Measurements from ENCODE around the gene TMEM178A. TPM values are rescaled to one million over a fixed set of nuclear protein-coding genes. Genes with fewer than 3 reads are reported as not detected.
"Not testable (repeated sequence)": the region's sequence is repeated elsewhere in the genome, so short reads cannot be mapped to it uniquely, and the experiment has no call there.

Gene TMEM178A
- not detected for total RNA-seq

DNA sequence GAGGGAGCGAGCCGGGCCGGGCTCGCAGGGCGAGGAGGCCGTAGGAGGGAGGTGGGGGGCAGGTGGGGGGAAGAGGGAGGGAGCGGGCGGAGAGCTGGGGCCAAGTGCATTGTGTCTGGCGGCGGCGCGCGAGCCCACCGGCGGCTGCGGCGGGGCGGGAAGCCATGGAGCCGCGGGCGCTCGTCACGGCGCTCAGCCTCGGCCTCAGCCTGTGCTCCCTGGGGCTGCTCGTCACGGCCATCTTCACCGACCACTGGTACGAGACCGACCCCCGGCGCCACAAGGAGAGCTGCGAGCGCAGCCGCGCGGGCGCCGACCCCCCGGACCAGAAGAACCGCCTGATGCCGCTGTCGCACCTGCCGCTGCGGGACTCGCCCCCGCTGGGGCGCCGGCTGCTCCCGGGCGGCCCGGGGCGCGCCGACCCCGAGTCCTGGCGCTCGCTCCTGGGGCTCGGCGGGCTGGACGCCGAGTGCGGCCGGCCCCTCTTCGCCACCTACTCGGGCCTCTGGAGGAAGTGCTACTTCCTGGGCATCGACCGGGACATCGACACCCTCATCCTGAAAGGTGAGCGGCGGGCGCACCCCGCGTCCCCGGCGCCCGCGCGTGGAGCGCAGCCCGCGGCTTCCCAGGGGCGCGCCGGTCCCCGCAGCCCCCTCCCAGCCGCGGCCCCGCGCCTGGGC lies at the start of gene TMEM178A:
Gene TMEM178A, plus strand, starts transcription at position 107 of the 680 bp plus-strand sequence. Its CDS starts 58 bp downstream, at position 165.
- Histone ChIP-seq H3K27me3 (ENCODE audit: insufficient read depth, low read length) (peaks cover 51% of the 10 kb centered on the region), H3K4me1 (ENCODE audit: insufficient read depth, low read length) (peaks cover 9% of the 10 kb centered on the region), H3K4me3 (ENCODE audit: low read length) (no peak within 1 kb of the TSS), H3K9me3 (ENCODE audit: low read depth, low read length) (no peaks in the 10 kb centered on the region)

GRCh38 chr2:39618236-39618635 lies 47.5 kb upstream of the TMEM178A start:
- H3K4me1 ChIP-seq (ENCODE audit: insufficient read depth, low read length): peaks cover 13% of the 10 kb centered on the region

GRCh38 chr2:39618736-39619135 lies 47.0 kb upstream of the TMEM178A start:
- peaks cover 13% of the 10 kb centered on the region for H3K4me1 ChIP-seq (ENCODE audit: insufficient read depth, low read length)
- H3K9me3 ChIP-seq (ENCODE audit: low read depth, low read length): no peaks in the 10 kb centered on the region
- no peaks in the 10 kb centered on the region for H3K27me3 ChIP-seq (ENCODE audit: insufficient read depth, low read length)
- H3K4me3 ChIP-seq (ENCODE audit: low read length): no peak overlapping the region

More at GRCh38 chr2:39618236-39618635, 47.5 kb upstream of the TMEM178A start:
- H3K9me3 ChIP-seq (ENCODE audit: low read depth, low read length): no peaks in the 10 kb centered on the region
- H3K4me3 ChIP-seq (ENCODE audit: low read length): no peak overlapping the region
- H3K27me3 ChIP-seq (ENCODE audit: insufficient read depth, low read length): no peaks in the 10 kb centered on the region

DNA sequence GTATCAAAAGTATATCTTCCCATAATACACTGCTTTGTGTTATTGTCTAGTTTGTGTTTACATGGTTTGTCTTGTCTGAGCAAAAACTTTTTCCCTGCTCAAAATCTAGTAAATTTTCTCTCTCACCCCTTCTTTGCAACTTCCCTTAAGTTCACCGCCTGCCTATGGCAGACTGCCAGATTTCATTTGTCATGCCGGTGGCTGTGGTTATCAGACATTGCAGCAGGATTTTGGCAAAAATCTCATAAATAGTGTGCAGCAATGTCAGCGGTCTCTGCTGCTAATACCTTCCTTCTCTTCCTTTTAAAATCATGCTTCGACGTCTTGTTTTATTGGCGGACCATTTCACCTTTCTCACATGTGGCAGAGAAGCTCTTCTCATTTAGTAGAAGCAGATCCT lies 45.6 kb upstream of the TMEM178A start:
- H3K9me3 ChIP-seq (ENCODE audit: low read depth, low read length): no peaks in the 10 kb centered on the region
- no peaks in the 10 kb centered on the region for H3K27me3 ChIP-seq (ENCODE audit: insufficient read depth, low read length)
- no peak overlapping the region for H3K4me3 ChIP-seq (ENCODE audit: low read length)
- peaks cover 13% of the 10 kb centered on the region for H3K4me1 ChIP-seq (ENCODE audit: insufficient read depth, low read length)

DNA sequence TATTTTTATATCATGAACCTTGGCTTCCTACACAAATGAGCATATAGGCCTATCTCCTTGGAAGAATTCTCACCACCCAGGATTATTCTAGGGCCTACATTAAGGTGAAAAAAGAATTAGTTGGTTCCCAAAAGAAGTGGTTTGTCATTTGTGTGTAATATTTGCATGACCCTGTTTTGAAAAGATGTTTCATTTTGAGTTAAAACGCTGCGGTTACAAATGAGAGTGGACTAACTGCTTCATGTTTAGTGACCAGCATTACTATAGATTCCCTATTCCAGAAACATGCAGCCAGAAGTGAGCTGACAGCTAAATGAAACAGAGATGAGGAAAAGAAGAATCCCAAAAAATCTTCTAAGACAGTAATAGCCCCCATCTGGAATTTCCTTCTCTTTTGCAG lies 44.1 kb upstream of the TMEM178A start:
- Histone ChIP-seq H3K9me3 (ENCODE audit: low read depth, low read length) (no peaks in the 10 kb centered on the region), H3K4me1 (ENCODE audit: insufficient read depth, low read length) (peaks cover 23% of the 10 kb centered on the region), H3K27me3 (ENCODE audit: insufficient read depth, low read length) (no peaks in the 10 kb centered on the region), H3K4me3 (ENCODE audit: low read length) (no peak overlapping the region)

DNA sequence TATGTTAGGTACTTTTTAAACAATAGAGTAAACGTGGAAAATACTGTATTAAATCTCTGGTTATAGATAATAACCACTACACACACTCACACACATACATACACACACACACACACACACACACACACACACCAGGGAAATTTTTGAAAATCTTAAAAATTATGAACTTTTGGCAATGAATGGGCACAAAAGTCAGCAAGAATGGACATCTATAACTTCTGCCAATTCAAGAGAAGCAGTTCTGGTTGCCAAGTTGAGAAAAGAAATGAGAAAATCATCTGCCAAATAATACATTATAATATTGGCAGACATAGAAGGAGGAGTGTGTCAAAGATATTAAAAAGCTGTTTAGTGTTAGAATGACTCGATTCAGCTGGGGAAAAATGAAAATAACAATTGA lies 42.9 kb upstream of the TMEM178A start:
- no peak overlapping the region for H3K4me3 ChIP-seq (ENCODE audit: low read length)
- no peaks in the 10 kb centered on the region for H3K27me3 ChIP-seq (ENCODE audit: insufficient read depth, low read length)
- H3K4me1 ChIP-seq (ENCODE audit: insufficient read depth, low read length): peaks cover 28% of the 10 kb centered on the region
- H3K9me3 ChIP-seq (ENCODE audit: low read depth, low read length): no peaks in the 10 kb centered on the region

GRCh38 chr2:39623917-39624316 lies 41.8 kb upstream of the TMEM178A start:
- Histone ChIP-seq H3K4me3 (ENCODE audit: low read length) (no peak overlapping the region), H3K9me3 (ENCODE audit: low read depth, low read length) (no peaks in the 10 kb centered on the region), H3K27me3 (ENCODE audit: insufficient read depth, low read length) (no peaks in the 10 kb centered on the region), H3K4me1 (ENCODE audit: insufficient read depth, low read length) (peaks cover 27% of the 10 kb centered on the region)

- no peak overlapping the region for H3K4me3 ChIP-seq (ENCODE audit: low read length)
- H3K27me3 ChIP-seq (ENCODE audit: insufficient read depth, low read length): no peaks in the 10 kb centered on the region
- H3K9me3 ChIP-seq (ENCODE audit: low read depth, low read length): no peaks in the 10 kb centered on the region
- peaks cover 18% of the 10 kb centered on the region for H3K4me1 ChIP-seq (ENCODE audit: insufficient read depth, low read length)
Observed at GRCh38 chr2:39625193-39625926, 40.4 kb upstream of the TMEM178A start.

GRCh38 chr2:39625927-39626270 lies 39.8 kb upstream of the TMEM178A start:
- Histone ChIP-seq H3K9me3 (ENCODE audit: low read depth, low read length) (no peaks in the 10 kb centered on the region), H3K4me3 (ENCODE audit: low read length) (no peak overlapping the region), H3K27me3 (ENCODE audit: insufficient read depth, low read length) (no peaks in the 10 kb centered on the region), H3K4me1 (ENCODE audit: insufficient read depth, low read length) (peaks cover 14% of the 10 kb centered on the region)

DNA sequence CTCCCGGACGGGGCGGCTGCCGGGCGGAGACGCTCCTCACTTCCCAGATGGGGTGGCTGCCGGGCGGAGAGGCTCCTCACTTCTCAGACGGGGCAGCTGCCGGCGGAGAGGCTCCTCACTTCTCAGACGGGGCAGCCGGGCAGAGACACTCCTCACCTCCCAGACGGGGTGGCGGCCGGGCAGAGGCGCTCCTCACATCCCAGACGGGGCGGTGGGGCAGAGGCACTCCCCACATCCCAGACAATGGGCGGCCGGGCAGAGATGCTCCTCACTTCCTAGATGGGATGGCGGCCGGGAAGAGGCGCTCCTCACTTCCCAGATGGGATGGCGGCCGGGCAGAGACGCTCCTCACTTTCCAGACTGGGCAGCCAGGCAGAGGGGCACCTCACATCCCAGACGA lies 37.4 kb upstream of the TMEM178A start:
- H3K4me1 ChIP-seq (ENCODE audit: insufficient read depth, low read length): peaks cover 14% of the 10 kb centered on the region
- H3K4me3 ChIP-seq (ENCODE audit: low read length); H3K27me3 ChIP-seq (ENCODE audit: insufficient read depth, low read length); H3K9me3 ChIP-seq (ENCODE audit: low read depth, low read length): not testable (repeated sequence)

DNA sequence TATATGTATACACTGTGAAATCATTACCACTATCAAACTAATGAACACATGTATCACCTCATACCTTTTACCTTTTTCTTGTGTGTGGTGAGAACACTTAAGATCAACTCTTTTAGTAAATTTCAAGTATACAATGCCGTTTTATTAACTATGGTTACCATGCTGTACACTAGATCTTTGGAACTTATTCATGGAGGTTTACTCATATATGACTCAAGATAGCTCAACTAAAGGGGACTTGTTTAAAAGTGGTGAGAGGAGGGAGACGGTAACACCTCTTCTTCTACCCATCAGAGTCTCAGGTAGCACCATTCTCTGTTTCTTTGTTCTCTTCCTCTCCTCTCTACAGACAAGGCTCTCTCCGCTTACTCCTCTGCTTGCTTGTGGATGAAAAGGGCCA lies 36.1 kb upstream of the TMEM178A start:
- Histone ChIP-seq H3K4me1 (ENCODE audit: insufficient read depth, low read length) (peaks cover 14% of the 10 kb centered on the region), H3K4me3 (ENCODE audit: low read length) (no peak overlapping the region), H3K9me3 (ENCODE audit: low read depth, low read length) (no peaks in the 10 kb centered on the region), H3K27me3 (ENCODE audit: insufficient read depth, low read length) (no peaks in the 10 kb centered on the region)

DNA sequence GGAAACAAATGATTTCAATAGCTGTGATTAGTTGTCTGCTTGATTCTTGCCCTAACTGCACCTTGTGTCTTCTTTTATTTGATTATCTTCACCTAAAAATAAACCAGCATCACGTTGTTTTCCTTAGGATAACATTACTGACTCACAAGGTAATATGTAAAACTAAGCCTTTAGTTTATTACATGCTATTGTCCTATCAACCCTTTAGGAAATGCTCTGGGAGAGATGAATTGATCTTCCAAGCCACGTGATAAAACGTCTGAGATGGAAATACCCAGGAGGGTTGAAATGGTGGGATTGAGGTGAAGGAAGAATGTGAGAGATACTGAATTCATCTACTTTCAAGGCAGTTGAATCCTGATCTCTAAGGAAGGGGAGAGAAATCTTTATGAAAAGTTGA lies 34.5 kb upstream of the TMEM178A start:
- Histone ChIP-seq H3K27me3 (ENCODE audit: insufficient read depth, low read length) (no peaks in the 10 kb centered on the region), H3K4me3 (ENCODE audit: low read length) (no peak overlapping the region), H3K4me1 (ENCODE audit: insufficient read depth, low read length) (peaks cover 8% of the 10 kb centered on the region), H3K9me3 (ENCODE audit: low read depth, low read length) (no peaks in the 10 kb centered on the region)

- Histone ChIP-seq H3K27me3 (ENCODE audit: insufficient read depth, low read length) (no peaks in the 10 kb centered on the region), H3K4me1 (ENCODE audit: insufficient read depth, low read length) (peaks cover 3% of the 10 kb centered on the region), H3K9me3 (ENCODE audit: low read depth, low read length) (no peaks in the 10 kb centered on the region), H3K4me3 (ENCODE audit: low read length) (no peak overlapping the region)
Observed at GRCh38 chr2:39631718-39632117, 34.0 kb upstream of the TMEM178A start.

DNA sequence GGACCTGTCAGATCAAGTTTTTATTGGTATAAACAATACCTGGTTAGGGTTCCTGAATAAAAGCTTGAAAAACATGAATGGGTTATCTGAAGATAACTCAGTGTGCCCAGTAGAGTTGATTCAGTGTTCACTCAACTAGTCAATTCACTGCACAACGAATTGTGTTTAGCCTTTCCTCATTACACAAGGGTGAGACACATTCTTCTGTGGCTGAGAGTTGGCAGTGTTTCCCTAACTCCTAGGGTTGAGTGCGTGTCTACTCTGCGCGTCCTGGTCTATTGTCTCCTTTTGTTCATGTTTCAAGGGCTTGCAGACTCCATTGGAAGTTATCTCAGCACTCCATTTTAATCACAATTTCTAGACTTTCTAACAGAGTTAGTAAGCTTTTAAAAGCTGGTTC lies 32.8 kb upstream of the TMEM178A start:
- Histone ChIP-seq H3K4me3 (ENCODE audit: low read length) (no peak overlapping the region), H3K27me3 (ENCODE audit: insufficient read depth, low read length) (no peaks in the 10 kb centered on the region), H3K4me1 (ENCODE audit: insufficient read depth, low read length) (no peaks in the 10 kb centered on the region), H3K9me3 (ENCODE audit: low read depth, low read length) (no peaks in the 10 kb centered on the region)

GRCh38 chr2:39636306-39636705 lies 29.4 kb upstream of the TMEM178A start:
- Histone ChIP-seq H3K27me3 (ENCODE audit: insufficient read depth, low read length) (no peaks in the 10 kb centered on the region), H3K4me3 (ENCODE audit: low read length) (no peak overlapping the region), H3K9me3 (ENCODE audit: low read depth, low read length) (no peaks in the 10 kb centered on the region), H3K4me1 (ENCODE audit: insufficient read depth, low read length) (no peaks in the 10 kb centered on the region)

GRCh38 chr2:39638581-39638980 lies 27.1 kb upstream of the TMEM178A start:
- Histone ChIP-seq H3K9me3 (ENCODE audit: low read depth, low read length) (no peaks in the 10 kb centered on the region), H3K4me3 (ENCODE audit: low read length) (no peak overlapping the region), H3K4me1 (ENCODE audit: insufficient read depth, low read length) (no peaks in the 10 kb centered on the region), H3K27me3 (ENCODE audit: insufficient read depth, low read length) (no peaks in the 10 kb centered on the region)

Data from mononuclear cell (primary cell).